AG09319 (cell line): Measurements from ENCODE around the gene CEBPG.

Experiments used
- DNase-seq: peaks from one replicate; pipeline ENCODE4 v3.0.0-alpha.2; 2010; ENCODE audit warnings: low read depth; ENCODE audit errors: extremely low read depth
- TF ChIP-seq, protein P1 (sequence below): IDR thresholded peaks from 2 replicates; pipeline ENCODE4 v1.5.1; 2011; ENCODE audit warnings: low read depth, mild to moderate bottlenecking, inconsistent platforms, low read length, moderate library complexity

CEBPG gene

DNA sequence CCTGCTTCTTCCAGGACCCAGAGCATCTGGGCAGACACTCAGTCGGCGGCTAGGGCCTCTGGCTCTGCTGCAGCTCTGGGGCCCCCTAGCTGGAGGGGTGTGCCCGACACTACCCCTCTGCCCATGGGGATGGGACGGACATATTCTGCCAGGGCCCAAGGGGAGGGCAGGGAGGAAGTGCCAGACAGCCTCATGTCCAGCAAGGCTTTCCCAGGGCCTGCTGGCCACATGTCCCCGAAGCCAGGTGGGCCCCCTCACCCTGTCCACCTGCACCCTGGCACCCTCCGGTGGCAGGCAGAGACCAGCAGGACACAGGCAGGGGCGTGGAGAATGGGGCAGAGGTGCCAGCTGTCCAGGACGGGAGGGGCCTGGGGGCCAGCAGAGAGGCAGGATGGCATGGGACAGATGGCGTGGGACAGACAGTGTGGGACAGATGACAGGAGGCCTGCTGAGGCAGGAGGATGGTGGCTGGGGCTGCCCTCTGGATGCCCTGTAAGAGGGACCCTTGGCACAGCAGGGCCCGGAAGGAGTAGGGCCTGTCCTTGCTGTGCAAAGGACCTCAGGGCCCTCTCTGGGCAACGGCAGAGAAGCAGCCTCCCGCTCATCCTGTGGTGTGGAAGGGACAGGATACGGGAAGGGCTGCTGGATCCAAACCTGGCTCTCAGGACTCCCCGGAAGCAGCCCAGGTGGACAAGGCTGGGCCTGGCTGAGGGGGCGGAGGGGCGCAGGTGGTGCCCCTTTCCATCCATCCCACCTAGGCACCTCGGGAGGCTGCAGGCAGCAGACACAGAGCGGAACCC lies 29.1 kb downstream of the CEBPG start:
- DNase-seq = no peak
- TF ChIP-seq, protein P1, sequence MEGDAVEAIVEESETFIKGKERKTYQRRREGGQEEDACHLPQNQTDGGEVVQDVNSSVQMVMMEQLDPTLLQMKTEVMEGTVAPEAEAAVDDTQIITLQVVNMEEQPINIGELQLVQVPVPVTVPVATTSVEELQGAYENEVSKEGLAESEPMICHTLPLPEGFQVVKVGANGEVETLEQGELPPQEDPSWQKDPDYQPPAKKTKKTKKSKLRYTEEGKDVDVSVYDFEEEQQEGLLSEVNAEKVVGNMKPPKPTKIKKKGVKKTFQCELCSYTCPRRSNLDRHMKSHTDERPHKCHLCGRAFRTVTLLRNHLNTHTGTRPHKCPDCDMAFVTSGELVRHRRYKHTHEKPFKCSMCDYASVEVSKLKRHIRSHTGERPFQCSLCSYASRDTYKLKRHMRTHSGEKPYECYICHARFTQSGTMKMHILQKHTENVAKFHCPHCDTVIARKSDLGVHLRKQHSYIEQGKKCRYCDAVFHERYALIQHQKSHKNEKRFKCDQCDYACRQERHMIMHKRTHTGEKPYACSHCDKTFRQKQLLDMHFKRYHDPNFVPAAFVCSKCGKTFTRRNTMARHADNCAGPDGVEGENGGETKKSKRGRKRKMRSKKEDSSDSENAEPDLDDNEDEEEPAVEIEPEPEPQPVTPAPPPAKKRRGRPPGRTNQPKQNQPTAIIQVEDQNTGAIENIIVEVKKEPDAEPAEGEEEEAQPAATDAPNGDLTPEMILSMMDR = no peak; the same call in 1 of the 2 replicates

DNA sequence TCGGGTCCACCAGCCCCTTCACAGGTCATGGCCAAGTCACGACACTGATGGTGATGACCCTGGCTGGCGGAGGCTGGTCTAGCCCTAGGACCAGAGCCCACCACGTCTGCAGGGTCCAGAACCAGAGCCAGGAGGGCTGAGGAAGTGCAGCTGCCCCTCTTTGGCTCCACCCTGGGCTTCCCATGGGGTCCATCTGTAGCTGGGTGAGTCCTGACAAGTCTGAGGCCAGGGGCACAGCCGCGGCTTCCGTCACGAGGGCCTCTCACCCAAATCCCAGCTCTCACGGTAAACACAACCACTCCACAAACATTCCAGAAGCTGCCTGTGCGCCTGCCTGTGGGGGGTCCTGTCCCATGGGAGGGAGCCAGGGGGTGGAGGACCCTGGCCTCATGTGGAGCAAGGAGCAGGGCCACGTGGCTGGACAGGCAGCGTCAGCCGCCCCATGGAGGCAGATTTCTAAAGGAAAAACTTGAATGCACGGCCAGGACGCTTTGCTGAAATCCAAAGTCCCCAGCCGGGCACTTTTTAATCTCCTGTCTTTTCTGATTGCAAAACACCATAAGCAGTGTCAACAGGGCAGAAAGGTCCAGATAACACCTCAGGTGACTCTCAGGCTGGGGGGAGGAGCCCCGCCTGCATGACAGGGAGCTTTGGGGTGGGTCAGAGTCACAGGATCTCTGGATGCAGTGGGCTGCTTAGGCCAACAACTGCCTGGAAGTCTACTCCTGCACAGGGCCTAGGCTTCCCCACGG lies 29.9 kb downstream of the CEBPG start:
- DNase-seq = no peak
- TF ChIP-seq, protein P1 = no peak

DNA sequence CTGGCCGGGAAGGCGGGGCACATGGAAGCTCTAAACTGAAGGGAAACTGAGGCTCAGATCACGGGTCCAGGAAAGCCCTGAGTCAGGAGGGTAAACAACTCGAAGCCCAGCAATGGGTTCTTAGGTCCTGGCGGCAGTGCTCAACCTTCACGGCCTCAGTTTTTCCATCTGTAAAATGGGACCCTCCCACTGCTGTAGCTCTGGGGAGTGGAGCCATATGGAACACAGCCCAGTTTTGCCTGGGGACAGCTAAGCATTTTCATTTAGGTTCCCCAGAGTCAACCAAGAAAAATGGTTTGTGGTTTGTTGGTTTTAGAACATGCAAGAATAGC lies 30.4 kb downstream of the CEBPG start:
- TF ChIP-seq, protein P1 = no peak
- no peak for DNase-seq

DNA sequence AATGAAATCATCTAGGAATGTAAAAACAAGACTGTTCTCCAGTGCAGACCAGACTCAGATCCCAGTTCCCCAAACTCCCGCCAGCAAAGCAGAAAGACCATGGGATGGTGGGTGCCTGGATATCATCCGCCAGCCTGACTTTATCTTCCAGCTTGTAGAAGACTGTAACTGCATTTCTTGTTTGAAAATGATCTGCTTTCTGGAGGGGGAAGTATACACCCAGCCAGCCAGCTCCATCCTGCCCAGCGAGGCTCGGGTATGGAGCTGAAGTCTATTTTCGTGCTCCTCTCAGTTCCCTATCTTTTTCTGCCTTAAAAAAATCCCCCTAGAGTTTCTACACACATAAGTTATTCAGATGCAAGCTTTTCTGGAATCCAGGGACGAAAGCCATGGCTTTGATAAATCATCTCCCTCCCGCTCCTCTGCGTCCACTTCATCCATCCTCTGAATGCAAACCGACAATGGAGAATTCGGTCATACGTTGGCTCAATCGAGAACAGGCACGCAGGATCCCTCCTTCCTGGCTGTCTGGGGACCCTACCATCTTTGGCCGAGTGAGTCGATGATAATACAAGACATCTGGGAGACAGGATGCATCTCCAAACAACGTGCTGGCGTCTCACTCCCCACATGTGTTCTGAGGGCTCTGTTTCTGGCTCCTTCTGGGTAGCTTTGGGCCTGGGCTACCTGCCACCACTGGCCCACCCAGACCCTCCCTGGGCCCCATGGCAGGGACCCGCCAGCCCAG lies 31.2 kb downstream of the CEBPG start:
- TF ChIP-seq, protein P1 = no peak
- no peak for DNase-seq

DNA sequence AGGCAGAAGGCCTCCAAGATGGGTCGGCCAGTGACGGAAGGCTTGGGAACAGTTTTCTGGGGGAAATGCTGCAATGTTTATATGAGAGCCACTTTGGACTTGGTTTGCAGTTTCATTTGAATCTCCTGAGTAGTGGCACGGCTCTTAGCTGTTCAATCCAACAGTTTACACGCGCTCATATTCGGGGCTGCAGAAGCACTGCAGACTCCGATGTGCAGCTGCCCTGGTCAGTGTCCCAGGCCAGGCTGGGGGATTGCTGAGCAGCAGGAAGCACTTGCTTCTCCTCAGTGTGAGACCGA lies 31.7 kb downstream of the CEBPG start:
- TF ChIP-seq, protein P1 = no peak
- DNase-seq = no peak

DNA sequence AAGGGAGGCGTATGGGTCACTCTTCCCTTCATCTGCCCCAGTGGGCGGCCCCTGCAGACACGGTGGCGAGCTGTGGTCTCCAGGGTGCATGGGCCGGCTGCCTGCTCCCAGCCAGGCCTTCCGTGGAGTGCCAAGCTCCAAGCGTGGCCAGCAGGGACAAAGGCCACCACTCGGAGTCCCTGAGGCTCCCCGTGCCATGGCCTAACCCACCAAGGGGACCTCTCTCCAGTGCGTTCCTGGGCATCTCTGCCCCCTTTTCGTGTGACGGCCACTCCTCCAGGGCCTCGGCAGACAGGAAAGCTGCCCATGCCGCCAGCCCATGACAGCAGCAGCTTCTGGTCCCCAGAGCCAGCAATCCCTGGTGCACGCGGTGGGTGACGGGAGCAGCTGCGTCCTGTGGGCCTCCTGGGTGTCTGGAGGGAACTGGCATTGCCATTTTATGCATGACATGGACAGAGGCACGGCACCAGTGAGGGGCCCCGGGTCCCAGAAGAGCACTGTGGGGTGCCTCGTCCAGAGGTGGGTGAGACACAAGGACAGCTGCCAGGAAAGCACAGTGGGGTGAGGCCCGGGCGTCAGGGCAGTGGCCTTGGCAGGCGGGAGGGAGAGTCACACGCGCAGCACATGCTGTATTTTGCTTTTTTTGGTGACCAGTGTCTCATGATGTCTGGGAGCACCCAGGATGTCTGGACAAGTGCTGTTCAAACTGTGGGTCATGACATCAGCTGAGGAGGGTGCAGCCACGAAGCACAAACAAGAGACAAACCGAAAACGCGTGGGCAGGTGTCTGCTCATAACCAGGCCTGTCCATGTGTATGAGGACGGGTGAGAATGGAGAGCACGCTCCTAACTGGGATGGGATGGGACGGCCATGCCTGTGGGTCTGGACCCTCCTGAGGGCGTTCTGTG lies 32.3 kb downstream of the CEBPG start:
- TF ChIP-seq, protein P1 = no peak
- no peak for DNase-seq
